Brain microvascular endothelial cell (primary cell): ENCODE measurements around the gene ZNF148.

Experiments used
- DNase-seq: peaks from one replicate; pipeline ENCODE4 v3.0.0-alpha.2; 2020
- H3K27ac ChIP-seq: fragments of 250-450 bp; sonication (Bioruptor Pico); 2 replicates; pipeline ENCODE4 v1.5.1; 2020; ENCODE audit warnings: mild to moderate bottlenecking, moderate library complexity
- H3K27me3 ChIP-seq: fragments of 250-450 bp; sonication (Bioruptor Pico); replicated peaks from 2 replicates; pipeline ENCODE4 v1.5.1; 2020; ENCODE audit warnings: mild to moderate bottlenecking
- H3K36me3 ChIP-seq: fragments of 250-450 bp; sonication (Bioruptor Pico); replicated peaks from 2 replicates; pipeline ENCODE4 v1.5.1; 2020; ENCODE audit warnings: mild to moderate bottlenecking
- H3K4me3 ChIP-seq: 2 replicates; pipeline ENCODE4 v1.5.1; 2011; ENCODE audit warnings: low read depth, mild to moderate bottlenecking, control low read depth, low read length, moderate library complexity
- in situ Hi-C: cut with HindIII; loops from 2 replicates; pipeline ENCODE4 v1.10.0; 2017; ENCODE audit warnings: low sequenced_read_pairs, low pct_ligation_motif_present
- TF ChIP-seq, protein P1 (sequence below): IDR thresholded peaks from 2 replicates; pipeline ENCODE4 v1.5.1; 2011; ENCODE audit warnings: low read depth, mild to moderate bottlenecking, moderate library complexity, low read length, control low read depth, inconsistent platforms; ENCODE audit errors: missing control alignments

The ZNF148 gene

DNA sequence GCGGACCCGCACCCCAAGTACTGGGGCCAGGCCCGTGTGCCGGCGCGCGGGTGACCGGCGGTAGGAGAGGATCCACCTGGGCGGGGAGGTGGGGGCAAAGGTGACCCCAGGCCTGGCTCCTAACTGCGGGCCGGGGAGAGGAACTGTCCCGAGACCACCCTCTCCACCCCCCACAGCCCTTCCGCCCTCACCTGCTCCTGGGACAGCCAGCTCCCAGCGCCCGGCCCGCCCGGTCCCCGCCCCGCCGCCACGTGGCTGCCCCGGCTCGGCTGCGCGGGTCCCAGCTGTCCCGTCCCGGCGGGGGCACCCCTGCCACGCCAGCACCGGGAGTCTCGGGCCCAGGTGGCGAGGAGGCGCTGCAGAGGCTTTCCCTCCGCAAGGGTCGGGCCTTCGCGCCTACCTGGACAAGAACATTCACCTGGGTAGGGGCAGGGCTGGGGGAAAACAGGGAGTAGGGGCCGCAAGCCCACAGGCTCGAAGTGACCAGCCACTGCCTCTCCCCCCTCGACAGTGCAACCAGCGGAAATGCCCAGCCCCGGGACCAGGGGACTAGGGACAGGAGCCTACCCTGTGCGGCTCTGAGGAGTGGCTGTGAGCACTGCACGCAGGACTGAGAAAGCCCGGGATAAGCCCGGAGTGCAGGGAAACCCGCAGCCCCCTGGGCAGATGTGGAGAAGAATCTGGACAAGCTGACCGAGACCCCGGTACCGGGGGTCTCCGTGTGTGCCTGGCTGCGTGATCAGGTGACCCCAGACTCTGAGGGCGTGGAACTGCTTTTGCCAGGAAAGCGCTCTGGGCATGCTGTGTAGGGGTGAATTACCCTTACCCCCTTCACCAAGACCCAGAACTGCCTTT, 162.4 kb downstream of the ZNF148 start, which contains the start of gene SLC12A8:
TSS of gene SLC12A8 (minus strand) at position 240 of the 855 bp plus-strand sequence. CDS start 1,399 bp downstream, outside the sequence.
- Histone ChIP-seq H3K27me3 (no peaks in the 10 kb centered on the region), H3K36me3 (no peaks in the 10 kb centered on the region), H3K27ac (no peak within 1 kb of the TSS), H3K4me3 (peak within 1 kb of the TSS; percentile 69)
- TF ChIP-seq, protein P1, sequence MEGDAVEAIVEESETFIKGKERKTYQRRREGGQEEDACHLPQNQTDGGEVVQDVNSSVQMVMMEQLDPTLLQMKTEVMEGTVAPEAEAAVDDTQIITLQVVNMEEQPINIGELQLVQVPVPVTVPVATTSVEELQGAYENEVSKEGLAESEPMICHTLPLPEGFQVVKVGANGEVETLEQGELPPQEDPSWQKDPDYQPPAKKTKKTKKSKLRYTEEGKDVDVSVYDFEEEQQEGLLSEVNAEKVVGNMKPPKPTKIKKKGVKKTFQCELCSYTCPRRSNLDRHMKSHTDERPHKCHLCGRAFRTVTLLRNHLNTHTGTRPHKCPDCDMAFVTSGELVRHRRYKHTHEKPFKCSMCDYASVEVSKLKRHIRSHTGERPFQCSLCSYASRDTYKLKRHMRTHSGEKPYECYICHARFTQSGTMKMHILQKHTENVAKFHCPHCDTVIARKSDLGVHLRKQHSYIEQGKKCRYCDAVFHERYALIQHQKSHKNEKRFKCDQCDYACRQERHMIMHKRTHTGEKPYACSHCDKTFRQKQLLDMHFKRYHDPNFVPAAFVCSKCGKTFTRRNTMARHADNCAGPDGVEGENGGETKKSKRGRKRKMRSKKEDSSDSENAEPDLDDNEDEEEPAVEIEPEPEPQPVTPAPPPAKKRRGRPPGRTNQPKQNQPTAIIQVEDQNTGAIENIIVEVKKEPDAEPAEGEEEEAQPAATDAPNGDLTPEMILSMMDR: no peak
- in situ Hi-C loops: no loop called here
- no peak for DNase-seq

DNA sequence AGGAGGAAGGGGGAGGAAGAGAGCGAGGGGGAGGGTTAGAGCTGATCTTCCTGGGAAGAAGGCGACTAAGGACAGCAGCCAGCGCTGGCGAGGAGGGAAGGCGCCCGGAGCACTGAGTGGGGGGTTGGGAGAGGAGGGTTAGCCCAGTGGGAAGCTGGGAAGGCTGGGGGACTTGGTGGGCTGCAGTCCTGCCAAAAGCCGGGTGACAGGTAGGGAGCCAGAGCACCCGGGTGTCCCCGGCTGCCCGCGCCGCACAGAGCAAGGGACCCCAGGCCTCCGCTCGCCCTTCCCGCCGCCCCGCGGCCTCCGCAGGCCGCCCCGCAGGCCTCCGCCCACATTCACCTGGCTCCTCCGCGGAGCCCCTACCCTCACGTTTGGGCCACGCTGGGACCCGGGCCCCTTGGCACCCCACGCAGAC, 163.0 kb downstream of the ZNF148 start:
- Histone ChIP-seq H3K27me3 (no peaks in the 10 kb centered on the region), H3K36me3 (no peaks in the 10 kb centered on the region), H3K27ac (no peak overlapping the region), H3K4me3 (peak overlapping the region; percentile 69)
- in situ Hi-C loops: no loop called here
- TF ChIP-seq, protein P1: no peak
- DNase-seq: no peak

DNA sequence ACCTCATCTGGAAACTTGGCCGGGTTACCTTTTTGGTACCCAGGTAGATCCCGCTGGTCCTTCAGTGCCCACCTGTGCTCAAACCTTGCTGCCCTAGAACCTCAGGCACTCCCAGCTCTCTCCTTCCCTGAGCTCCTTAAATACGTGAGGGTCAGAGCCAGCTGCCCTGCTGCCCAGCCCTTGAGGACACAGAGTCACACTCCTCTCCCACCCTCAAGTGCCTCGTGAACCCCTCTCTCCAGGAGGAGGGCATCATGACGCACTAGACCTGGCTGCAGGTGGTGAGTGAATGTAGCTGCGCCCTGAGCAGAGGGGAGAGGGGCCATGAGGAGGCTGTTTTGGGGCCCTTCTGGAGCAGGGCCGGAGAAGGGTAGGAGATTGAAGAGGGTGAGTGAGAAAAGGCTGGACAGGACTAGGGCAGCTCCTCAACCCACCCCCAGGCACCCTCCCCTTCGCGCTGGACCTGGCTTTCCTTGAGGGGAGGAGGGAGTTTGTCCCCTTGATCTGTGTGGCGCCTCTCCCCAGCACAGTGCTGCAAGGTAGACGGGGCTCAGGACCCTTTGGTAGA, 163.5 kb downstream of the ZNF148 start:
- TF ChIP-seq, protein P1: no peak
- H3K36me3 ChIP-seq: no peaks in the 10 kb centered on the region
- DNase-seq: no peak
- H3K4me3 ChIP-seq: peak overlapping the region; percentile 69
- in situ Hi-C loops: no loop called here
- no peaks in the 10 kb centered on the region for H3K27me3 ChIP-seq
- no peak overlapping the region for H3K27ac ChIP-seq

DNA sequence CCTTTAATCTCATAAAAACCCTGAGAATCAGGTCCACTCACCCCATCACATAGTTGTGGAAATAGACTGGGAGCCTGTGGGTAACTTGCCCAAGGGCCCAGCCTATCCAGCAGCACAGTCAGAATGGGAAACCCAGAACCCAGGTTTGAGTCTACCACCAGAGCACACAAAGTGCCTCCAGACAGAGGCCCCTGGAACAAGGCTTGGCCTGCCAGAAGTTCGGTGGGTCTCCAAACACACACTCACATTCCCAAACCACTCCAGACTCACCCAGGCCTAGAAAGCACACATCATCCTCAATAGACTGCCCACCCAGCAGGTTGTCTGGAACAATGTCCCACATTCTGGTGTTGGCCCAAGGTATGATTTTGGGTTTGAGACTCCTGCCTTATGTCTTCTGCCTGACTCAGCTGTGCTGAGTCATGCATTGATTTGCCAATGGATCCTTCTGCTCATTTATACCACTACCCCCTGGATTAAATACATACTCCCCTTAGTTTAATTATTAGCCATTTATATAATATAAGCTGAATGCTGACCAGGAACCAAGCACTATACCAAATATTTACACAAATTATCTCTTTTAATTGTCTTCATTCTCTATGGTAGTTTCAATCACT, 167.1 kb downstream of the ZNF148 start:
- Histone ChIP-seq H3K36me3 (no peaks in the 10 kb centered on the region), H3K27ac (no peak overlapping the region), H3K4me3 (no peak overlapping the region), H3K27me3 (no peaks in the 10 kb centered on the region)
- DNase-seq: no peak
- TF ChIP-seq, protein P1: no peak
- in situ Hi-C loops: no loop called here

DNA sequence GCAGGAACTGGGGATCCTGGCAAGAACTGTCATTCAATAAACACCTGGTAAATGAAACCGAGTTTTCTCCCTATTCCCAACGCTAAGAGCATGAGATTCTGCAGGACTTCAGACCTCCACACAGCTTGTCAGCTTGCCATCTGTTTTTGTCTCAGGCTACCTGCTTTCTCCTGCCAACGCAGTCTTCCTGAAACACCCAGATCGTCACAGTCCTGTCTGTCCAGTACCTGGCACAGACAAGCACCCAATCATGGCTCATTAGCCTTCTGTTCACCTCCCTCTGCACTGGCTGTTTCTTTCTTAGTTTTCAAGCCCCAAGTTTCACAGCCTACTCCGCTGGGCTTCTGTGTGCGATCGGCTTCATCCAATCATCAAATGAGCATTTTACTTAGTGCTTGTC, 167.6 kb downstream of the ZNF148 start:
- no peak for DNase-seq
- TF ChIP-seq, protein P1: no peak
- in situ Hi-C loops: no loop called here

More for the DNA sequence above, 167.6 kb downstream of the ZNF148 start:
- H3K36me3 ChIP-seq: no peaks in the 10 kb centered on the region
- H3K4me3 ChIP-seq: no peak overlapping the region
- H3K27me3 ChIP-seq: no peaks in the 10 kb centered on the region
- H3K27ac ChIP-seq: no peak overlapping the region
